ENCODE results near the gene HAUS2. TPM values are rescaled to one million over a fixed set of nuclear protein-coding genes. Genes with fewer than 3 reads are reported as not detected.

HAUS2 gene
- total RNA-seq, 1 donor from 2014 or later, result 24.4 TPM

Other genes starting within 250 kb of the HAUS2 start
- 0.38 and 0.57 TPM in 2 replicates for gene CAPN3, start 189.3 kb upstream of the HAUS2 start, total RNA-seq
- 60.3 and 69.6 TPM in 2 replicates for gene ZNF106, start 57.7 kb upstream of the HAUS2 start, total RNA-seq
- 122 and 124 TPM in 2 replicates for gene SNAP23, start 53.2 kb upstream of the HAUS2 start, total RNA-seq
- gene LRRC57, start within 50 bp of the HAUS2 start, total RNA-seq, result 27.6 and 28.8 TPM in 2 replicates
- 6.4 and 7.1 TPM in 2 replicates for gene STARD9, start 26.8 kb downstream of the HAUS2 start, total RNA-seq
- 10.7 and 14.6 TPM in 2 replicates for gene CDAN1, start 188.3 kb downstream of the HAUS2 start, total RNA-seq